Activated CD4-positive, alpha-beta T cell treated with anti-CD3 and anti-CD28 coated beads, Interleukin-2, amount 10 ng/mL, durations not matched to agents 7 days and 5 days (primary cell): Measurements from ENCODE around the gene GPR31. TPM values are rescaled to one million over a fixed set of nuclear protein-coding genes. Genes with fewer than 3 reads are reported as not detected.

ENCODE experiments used
- CTCF ChIA-PET: fragments of 350-600 bp; sonication (Branson Sonifier 250); formaldehyde crosslinking; loops from one replicate; lab custom pipeline; 2021; ENCODE audit warnings: antibody characterized with exemption; lab: Charles Lee
- POLR2A ChIA-PET: fragments of 350-600 bp; sonication (Branson Sonifier 250); formaldehyde crosslinking; loops from one replicate; lab custom pipeline; 2021; ENCODE audit warnings: antibody characterized with exemption; lab: Charles Lee
- DNase-seq: peaks from one replicate; pipeline ENCODE4 v3.0.0-alpha.2; 2020
- H3K27ac Mint-ChIP-seq: one replicate; pipeline ENCODE4 v1.8.0; 2021; ENCODE audit warnings: mild to moderate bottlenecking, moderate library complexity, mixed read lengths
- H3K27me3 Mint-ChIP-seq: one replicate; pipeline ENCODE4 v1.8.0; 2021; ENCODE audit warnings: mixed read lengths
- H3K36me3 Mint-ChIP-seq: one replicate; pipeline ENCODE4 v1.8.0; 2021; ENCODE audit warnings: low read depth, mixed read lengths
- H3K4me1 Mint-ChIP-seq: one replicate; pipeline ENCODE4 v1.8.0; 2021; ENCODE audit warnings: mixed read lengths
- H3K4me3 Mint-ChIP-seq: one replicate; pipeline ENCODE4 v1.8.0; 2021; ENCODE audit warnings: mild to moderate bottlenecking, moderate library complexity, mixed read lengths
- H3K9me3 Mint-ChIP-seq: one replicate; pipeline ENCODE4 v1.8.0; 2021; ENCODE audit warnings: mixed read lengths
- total RNA-seq, 2 experiments: library from RNA; stranded (reverse); gene quantifications; one replicate each; pipeline ENCODE4 v1.2.3, GENCODE V29; 2021

The GPR31 gene
- total RNA-seq, 2 experiments from 2014 or later = not detected

GRCh38 chr6:167143041-167143440 is 14.7 kb downstream of the GPR31 start:
- H3K27ac Mint-ChIP-seq = no peak overlapping the region
- ChIA-PET POLR2A (no interaction called here), CTCF (interaction anchor here (1.5 kb wide), 1 partner anchor 17 kb away, joined by 3 read pairs; no protein-coding TSS in a partner anchor)
- no peaks in the 10 kb centered on the region for H3K36me3 Mint-ChIP-seq
- peaks cover 4% of the 10 kb centered on the region for H3K27me3 Mint-ChIP-seq
- no peaks in the 10 kb centered on the region for H3K9me3 Mint-ChIP-seq
- no peak for DNase-seq
- no peak overlapping the region for H3K4me3 Mint-ChIP-seq
- H3K4me1 Mint-ChIP-seq = peaks cover 4% of the 10 kb centered on the region

GRCh38 chr6:167142433-167142761 is 15.4 kb downstream of the GPR31 start:
- peaks cover 4% of the 10 kb centered on the region for H3K27me3 Mint-ChIP-seq
- no peak overlapping the region for H3K4me3 Mint-ChIP-seq
- ChIA-PET CTCF (interaction anchor here (0.7 to 2.4 kb wide), 6 partner anchors 9 to 356 kb away, joined by 3 to 7 read pairs (median 4); no protein-coding TSS in a partner anchor), POLR2A (no interaction called here)
- no peaks in the 10 kb centered on the region for H3K9me3 Mint-ChIP-seq
- no peak overlapping the region for H3K27ac Mint-ChIP-seq
- H3K4me1 Mint-ChIP-seq = peaks cover 4% of the 10 kb centered on the region
- no peak for DNase-seq
- H3K36me3 Mint-ChIP-seq = no peaks in the 10 kb centered on the region

- DNase-seq = peak; percentile 36
- peaks cover 4% of the 10 kb centered on the region for H3K27me3 Mint-ChIP-seq
- H3K4me1 Mint-ChIP-seq = peaks cover 6% of the 10 kb centered on the region
- H3K27ac Mint-ChIP-seq = no peak overlapping the region
- no peaks in the 10 kb centered on the region for H3K36me3 Mint-ChIP-seq
- no peak overlapping the region for H3K4me3 Mint-ChIP-seq
- POLR2A ChIA-PET = no interaction called here
- CTCF ChIA-PET = interaction anchor here (0.7 to 2.4 kb wide), 7 partner anchors 9 to 366 kb away, joined by 3 to 7 read pairs (median 4); no protein-coding TSS in a partner anchor
- H3K9me3 Mint-ChIP-seq = no peaks in the 10 kb centered on the region
Observed at GRCh38 chr6:167141667-167142432, 15.9 kb downstream of the GPR31 start.

GRCh38 chr6:167140589-167141474 is 16.9 kb downstream of the GPR31 start:
- no peak for DNase-seq
- Mint-ChIP-seq H3K27ac (no peak overlapping the region), H3K27me3 (peaks cover 1% of the 10 kb centered on the region), H3K9me3 (no peaks in the 10 kb centered on the region), H3K4me1 (peaks cover 4% of the 10 kb centered on the region), H3K36me3 (no peaks in the 10 kb centered on the region), H3K4me3 (no peak overlapping the region)
- CTCF ChIA-PET = interaction anchor here (0.8 to 2.4 kb wide), 4 partner anchors 12 to 151 kb away, joined by 3 to 7 read pairs (median 4); no protein-coding TSS in a partner anchor
- POLR2A ChIA-PET = no interaction called here

GRCh38 chr6:167139761-167140160 is 18.0 kb downstream of the GPR31 start:
- ChIA-PET POLR2A (no interaction called here), CTCF (interaction anchor here (0.8 kb wide), 1 partner anchor 11 kb away, joined by 3 read pairs; no protein-coding TSS in a partner anchor)
- Mint-ChIP-seq H3K4me3 (no peak overlapping the region), H3K36me3 (no peaks in the 10 kb centered on the region), H3K4me1 (peaks cover 4% of the 10 kb centered on the region), H3K27me3 (peaks cover 1% of the 10 kb centered on the region), H3K9me3 (no peaks in the 10 kb centered on the region), H3K27ac (no peak overlapping the region)
- DNase-seq = no peak

- H3K9me3 Mint-ChIP-seq = no peaks in the 10 kb centered on the region
- no peaks in the 10 kb centered on the region for H3K36me3 Mint-ChIP-seq
- POLR2A ChIA-PET = no interaction called here
Observed at GRCh38 chr6:167137881-167138280, 19.9 kb downstream of the GPR31 start.

GRCh38 chr6:167137081-167137480 is 20.7 kb downstream of the GPR31 start:
- ChIA-PET CTCF (interaction anchor here (0.8 to 2.5 kb wide), 5 partner anchors 14 to 362 kb away, joined by 3 to 9 read pairs (median 3); partner anchors contain the start of gene CCR6), POLR2A (no interaction called here)
- Mint-ChIP-seq H3K27me3 (peaks cover 1% of the 10 kb centered on the region), H3K36me3 (no peaks in the 10 kb centered on the region), H3K27ac (no peak overlapping the region), H3K4me1 (peaks cover 4% of the 10 kb centered on the region), H3K4me3 (no peak overlapping the region), H3K9me3 (no peaks in the 10 kb centered on the region)
- DNase-seq = no peak

More at GRCh38 chr6:167137881-167138280, 19.9 kb downstream of the GPR31 start:
- Mint-ChIP-seq H3K4me3 (no peak overlapping the region), H3K27ac (no peak overlapping the region), H3K4me1 (peaks cover 4% of the 10 kb centered on the region), H3K27me3 (peaks cover 1% of the 10 kb centered on the region)
- CTCF ChIA-PET = interaction anchor here (1.2 to 2.5 kb wide), 3 partner anchors 14 to 24 kb away, joined by 3 to 9 read pairs (median 4); partner anchors contain the start of gene CCR6
- DNase-seq = no peak

- DNase-seq = no peak
- no peak overlapping the region for H3K27ac Mint-ChIP-seq
- POLR2A ChIA-PET = no interaction called here
- H3K36me3 Mint-ChIP-seq = no peaks in the 10 kb centered on the region
- H3K9me3 Mint-ChIP-seq = no peaks in the 10 kb centered on the region
- peaks cover 1% of the 10 kb centered on the region for H3K27me3 Mint-ChIP-seq
- CTCF ChIA-PET = interaction anchor here (0.8 to 2.5 kb wide), 2 partner anchors 15 to 362 kb away, joined by 3 to 9 read pairs; no protein-coding TSS in a partner anchor
- H3K4me3 Mint-ChIP-seq = no peak overlapping the region
- H3K4me1 Mint-ChIP-seq = peaks cover 4% of the 10 kb centered on the region
Observed at GRCh38 chr6:167136376-167136775, 21.4 kb downstream of the GPR31 start.

- Mint-ChIP-seq H3K27ac (no peak overlapping the region), H3K27me3 (peaks cover 1% of the 10 kb centered on the region), H3K4me1 (peaks cover 8% of the 10 kb centered on the region), H3K36me3 (no peaks in the 10 kb centered on the region), H3K4me3 (no peak overlapping the region), H3K9me3 (no peaks in the 10 kb centered on the region)
- no peak for DNase-seq
- ChIA-PET CTCF (interaction anchor here (1.2 kb wide), 1 partner anchor 11 kb away, joined by 3 read pairs; no protein-coding TSS in a partner anchor), POLR2A (no interaction called here)
Observed at GRCh38 chr6:167134448-167135328, 23.1 kb downstream of the GPR31 start.

- Mint-ChIP-seq H3K27ac (peak overlapping the region; percentile 43), H3K27me3 (peaks cover 1% of the 10 kb centered on the region), H3K4me1 (peaks cover 7% of the 10 kb centered on the region), H3K4me3 (no peak overlapping the region), H3K9me3 (peaks cover 2% of the 10 kb centered on the region), H3K36me3 (peaks cover 2% of the 10 kb centered on the region)
- POLR2A ChIA-PET = no interaction called here
- DNase-seq = no peak
- CTCF ChIA-PET = no interaction called here
Observed at GRCh38 chr6:167130712-167131684, 26.8 kb downstream of the GPR31 start.
